HG03280 (cell line): ENCODE results near the gene ZFYVE1.

ENCODE experiments used
- ATAC-seq: cut with Tn5 transposase; IDR thresholded peaks from one replicate; pipeline ENCODE4 v1.9.1; 2021; ENCODE audit warnings: mild to moderate bottlenecking, moderate library complexity; ENCODE audit not compliant: unreplicated experiment

Gene ZFYVE1

GRCh38 chr14:72921396-72921795 lies 105.5 kb downstream of the ZFYVE1 start:
- ATAC-seq, result no peak

DNA sequence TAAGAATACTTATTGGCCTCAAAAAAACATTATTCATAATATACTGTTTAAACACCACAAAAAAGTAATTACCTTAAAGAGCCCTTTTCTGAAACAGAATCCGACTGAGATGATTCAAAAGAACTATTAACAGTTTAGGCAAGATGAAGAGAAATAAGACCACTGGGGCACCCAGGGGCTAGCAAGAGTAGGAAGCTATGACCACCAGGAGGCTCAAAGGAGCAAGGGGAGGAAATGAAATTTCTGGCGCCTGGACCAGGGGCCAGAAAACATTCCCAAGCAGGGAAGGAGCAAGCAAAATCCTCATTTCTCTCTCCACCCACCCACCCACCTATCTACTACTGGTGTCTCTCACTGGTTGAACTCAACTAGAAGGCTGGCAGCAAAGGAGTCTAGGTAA lies 106.9 kb downstream of the ZFYVE1 start:
- no peak for ATAC-seq
